COLO668 (cell line): Measurements from ENCODE around the gene TRIM61.
"Not testable (repeated sequence)": the region's sequence is repeated elsewhere in the genome, so short reads cannot be mapped to it uniquely, and the experiment has no call there.

Source experiments
- DNase-seq: peaks from one replicate; lab custom pipeline; 2025; ENCODE audit not compliant: unreplicated experiment; lab: John Stamatoyannopoulos, UW

TRIM61 gene

DNA sequence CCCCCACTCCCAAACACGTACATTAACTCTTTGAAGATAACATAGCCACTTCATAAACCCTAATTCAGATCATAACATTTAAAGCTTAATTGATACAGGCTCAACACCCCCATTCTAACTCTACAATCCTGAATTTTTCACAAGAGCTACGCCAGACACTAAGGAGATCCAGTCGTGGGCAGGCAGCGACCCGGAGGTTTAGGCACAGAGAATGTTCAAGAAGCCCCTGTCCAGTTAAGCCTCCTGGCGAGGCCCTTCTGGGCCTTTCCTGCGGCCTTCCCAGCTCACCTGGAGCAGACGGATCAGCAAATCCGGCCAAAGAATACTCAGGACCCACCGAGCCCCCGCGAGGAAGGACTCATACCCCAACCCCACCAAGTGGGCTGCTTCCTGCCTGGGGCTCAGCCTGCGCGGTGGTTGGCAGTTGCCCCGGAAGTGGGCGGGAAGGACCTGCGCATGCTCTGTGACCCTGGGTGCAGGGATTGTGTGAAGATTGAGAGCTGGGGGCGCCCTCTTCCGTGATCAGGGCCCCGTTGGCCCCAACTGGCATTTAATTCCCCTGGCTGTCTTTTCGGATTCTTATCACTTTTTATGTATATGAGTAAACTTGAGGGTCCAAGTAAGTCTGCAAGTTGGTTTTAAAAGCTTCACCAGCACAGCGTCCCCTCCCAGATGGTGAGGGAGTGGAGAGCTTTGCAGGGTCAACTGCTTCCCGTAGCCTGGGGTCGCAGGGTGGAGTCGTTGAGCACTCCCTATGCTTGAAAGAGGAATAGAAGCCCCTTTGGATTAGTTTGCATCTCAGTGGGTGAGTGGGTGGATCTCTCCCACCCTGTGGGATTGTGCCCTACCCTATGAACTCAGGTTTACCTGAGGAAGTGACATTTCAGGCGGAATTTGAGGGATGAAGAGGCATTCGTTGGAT is at the start of gene TRIM61:
TSS of gene TRIM61 (minus strand) at position 415 of the 922 bp plus-strand sequence. CDS start 7,655 bp downstream, outside the sequence.
- DNase-seq, result no peak

DNA sequence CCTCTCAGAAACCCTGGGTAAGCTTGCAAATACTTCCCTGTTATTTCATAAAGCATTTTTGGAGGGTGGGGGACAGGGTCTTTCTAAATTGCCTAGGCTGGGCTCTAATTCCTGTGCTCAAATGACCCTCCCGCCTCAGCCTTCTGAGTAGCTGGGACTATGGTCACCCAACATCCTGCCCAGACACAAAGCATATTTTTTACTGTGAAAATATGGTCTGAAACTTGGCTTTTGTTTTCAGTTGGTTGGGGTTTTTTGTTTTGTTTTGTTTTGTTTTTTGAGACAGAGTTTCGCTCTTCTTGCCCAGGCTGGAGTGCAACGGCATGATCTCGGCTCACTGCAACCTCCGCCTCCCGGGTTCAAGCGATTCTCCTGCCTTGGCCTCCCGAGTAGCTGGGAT is 48.3 kb upstream of the TRIM61 start:
- not testable (repeated sequence) for DNase-seq

DNA sequence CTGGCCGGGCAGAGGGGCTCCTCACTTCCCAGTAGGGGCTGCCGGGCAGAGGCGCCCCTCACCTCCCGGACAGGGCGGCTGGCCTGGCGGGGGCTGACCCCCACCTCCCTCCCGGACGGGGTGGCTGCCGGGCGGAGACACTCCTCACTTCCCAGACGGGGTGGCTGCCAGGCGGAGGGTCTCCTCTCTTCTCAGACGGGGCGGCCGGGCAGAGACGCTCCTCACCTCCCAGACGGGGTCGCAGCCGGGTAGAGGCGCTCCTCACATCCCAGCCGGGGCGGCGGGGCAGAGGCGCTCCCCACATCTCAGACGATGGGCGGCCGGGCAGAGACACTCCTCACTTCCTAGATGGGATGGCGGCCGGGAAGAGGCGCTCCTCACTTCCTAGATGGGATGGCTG is 42.5 kb upstream of the TRIM61 start:
- not testable (repeated sequence) for DNase-seq

DNA sequence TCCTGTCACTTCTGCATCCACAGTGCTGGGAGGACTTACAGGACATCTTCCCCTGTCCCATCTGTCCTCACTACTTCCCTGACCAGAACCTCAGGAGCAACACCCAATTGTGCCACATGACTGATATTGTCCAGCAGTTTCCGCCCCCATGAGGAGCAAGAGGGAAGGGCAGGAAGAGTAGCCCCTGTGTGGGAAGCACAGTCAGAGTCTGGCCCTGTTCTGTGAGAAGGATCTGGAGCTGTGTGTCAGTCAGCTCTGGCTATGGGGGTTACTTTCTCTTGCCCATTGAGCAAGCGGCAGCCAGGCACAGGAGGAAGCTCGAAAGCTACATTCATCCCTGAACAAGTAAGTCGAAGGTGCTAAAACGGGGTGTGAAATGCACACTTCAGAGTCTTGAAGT is 39.5 kb upstream of the TRIM61 start:
- DNase-seq, result no peak

DNA sequence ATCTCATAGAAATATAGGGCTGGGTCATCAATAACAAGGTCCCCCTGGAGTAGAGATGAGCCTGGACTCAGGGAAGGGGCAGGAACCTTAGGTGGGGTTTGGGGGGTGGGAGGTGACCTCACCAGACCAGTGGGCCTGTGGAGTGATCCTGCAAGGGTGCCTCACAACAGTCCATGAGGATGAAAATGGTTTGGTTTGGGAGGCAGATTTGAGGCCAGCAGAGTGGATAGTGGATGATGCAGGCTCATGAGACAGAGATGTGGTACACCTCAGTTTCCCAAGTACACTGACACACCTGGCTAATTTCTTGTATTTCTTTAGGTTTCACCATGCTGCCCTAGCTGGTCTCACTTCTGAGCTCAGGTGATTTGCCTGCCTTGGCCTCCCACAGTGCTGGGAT is 36.2 kb upstream of the TRIM61 start:
- no peak for DNase-seq

DNA sequence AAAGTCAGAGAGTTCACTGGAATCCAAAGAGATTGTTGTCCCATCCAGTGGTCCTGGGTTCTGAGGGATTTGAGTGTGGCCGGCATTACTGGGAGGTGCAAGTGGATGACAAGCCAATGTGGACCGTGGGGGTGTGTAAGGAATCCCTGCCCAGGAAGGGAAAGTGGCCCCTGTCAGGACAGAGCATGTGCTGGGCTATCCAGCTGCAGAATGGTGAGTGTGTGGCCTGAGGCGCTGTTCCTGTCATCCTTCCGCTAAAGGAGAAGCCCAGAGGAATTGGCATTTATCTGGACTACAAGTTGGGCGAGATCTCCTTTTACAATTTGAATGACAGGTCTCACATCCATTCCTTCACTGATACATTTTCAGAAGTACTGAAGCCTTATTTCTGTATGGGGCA is 33.9 kb upstream of the TRIM61 start:
- no peak for DNase-seq

DNA sequence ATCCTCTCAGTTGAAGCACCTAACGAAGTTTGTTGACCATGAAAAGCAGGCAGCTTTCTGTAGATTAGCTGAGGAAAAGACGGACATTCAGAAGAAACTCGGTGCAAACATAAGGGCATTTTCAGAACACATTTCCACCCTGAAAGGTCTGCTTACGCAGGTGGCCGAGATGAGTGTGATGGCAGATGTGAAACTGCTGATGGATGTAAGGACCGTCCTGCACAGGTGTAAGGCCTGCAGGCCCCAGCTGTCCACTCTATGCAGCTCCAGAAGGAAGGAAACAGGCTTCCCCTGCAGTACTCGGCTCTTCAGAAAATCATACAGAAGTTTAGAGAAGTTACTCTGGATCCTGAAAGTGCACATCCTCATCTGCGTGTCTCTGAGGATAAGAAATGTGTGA is 33.5 kb upstream of the TRIM61 start:
- DNase-seq, result no peak

DNA sequence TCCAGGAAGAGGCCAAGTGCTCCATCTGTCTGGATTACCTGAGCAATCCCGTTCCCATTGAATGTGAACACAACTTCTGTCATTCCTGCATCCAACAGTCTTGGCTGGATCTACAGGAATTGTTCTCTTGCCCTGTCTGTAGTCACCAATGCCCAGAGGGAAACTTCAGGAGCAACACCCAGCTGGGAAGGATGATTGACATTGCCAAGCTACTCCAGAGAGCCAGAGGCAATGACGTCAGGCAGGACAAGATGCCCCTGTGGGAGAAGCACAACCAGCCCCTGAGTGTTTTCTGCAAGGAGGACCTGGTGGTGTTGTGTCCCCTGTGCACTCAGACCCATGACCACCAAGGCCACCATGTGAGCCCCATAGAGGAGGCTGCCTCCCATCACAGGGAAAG is 33.0 kb upstream of the TRIM61 start:
- DNase-seq, result no peak

DNA sequence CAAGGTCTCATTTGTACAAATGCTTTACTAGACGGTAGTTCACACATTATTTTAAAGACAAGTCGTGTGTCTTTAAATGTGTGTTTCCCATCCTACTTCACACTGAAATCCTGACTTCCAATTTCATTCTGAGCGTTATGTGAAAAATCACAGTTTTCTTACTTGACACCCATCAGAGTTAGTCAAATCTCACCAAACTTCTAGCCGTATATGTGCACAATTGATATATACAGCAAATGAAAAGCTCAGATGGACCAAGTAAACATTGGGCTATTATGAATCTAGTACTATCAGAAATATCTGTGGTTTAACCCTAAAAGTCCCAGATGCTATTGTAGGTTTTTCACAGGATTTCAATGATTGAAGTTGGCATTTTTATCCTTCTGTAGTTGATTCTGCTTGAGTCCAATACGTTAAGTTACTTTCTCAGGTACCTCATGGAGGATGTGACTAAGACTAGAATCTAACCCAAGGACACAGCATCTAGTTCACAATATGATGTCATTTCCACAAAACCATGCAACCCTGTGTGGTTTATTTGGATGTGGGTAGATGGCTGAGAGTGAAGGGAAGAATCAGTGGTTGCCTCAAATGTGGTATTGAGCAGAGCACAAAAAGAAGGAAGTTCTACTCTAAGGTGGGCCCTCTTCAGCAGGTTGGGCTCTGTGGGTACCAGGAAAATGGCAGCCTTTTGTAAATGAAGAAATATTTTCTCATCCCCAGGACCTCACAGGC is 32.2 kb upstream of the TRIM61 start:
- DNase-seq, result no peak

DNA sequence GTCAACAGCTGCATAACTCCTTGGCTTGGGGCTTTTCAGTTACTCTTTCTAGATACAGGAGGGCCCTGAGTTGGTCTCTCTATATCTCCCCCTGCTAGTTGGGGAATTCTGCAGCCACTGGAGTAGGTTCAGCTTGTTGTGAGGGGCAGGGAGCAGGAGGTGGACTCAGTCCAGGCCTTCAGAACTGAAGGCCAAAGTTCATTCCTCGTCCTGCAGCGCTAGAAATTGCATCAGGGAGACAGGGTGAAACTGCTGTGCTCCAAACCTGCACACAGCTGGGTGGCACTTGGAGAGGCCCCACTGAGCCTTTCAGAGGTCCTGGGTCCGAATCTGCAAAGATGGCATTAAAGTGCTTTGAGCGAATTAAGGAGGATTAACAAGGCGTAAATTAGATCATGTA is 29.4 kb upstream of the TRIM61 start:
- DNase-seq, result no peak

DNA sequence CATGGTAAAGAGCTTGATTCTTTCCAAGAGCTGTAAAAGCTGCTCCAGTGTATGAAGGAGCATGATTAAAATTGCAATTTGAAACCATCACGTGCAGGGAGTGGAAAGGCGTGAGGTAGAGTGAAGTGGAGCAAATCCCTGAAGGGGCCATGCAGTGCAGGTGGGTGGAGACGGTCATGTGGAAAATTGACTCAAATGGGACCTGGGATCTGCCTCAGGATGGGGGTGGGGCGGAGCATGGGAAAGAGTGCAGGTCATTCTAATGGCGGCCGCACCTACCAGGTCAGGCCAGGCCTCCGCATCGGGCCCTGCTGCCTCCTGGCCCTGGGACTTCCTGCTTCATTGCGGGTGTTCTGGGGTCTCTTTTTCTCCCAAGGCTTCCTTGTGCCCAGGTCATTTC is 29.0 kb upstream of the TRIM61 start:
- no peak for DNase-seq

DNA sequence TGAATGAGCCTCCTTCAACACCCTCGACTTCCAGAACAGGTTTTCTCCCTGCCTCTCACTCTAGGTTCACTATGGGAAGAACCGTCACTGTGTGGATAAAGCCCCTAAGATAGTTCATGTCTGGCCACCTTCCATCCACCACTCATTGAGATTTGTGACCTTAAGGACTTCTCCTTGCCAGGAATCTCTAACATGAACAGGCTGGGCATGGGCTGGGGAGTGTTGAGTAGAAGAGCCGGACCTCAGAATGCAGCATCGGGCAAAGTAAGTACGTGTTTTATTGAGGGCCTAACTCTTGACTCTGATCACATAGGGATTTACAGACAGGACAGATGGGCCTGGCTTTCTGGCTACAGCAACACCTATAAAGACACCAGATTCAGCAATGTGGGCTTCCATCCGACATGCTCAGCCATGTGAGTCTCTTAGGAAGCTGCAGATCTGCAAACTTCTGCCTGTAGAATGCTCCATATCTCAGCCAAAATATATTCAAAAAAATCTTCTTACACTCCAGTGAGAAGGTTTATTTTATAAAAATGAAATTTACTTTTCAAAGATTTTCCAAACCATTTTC is 28.0 kb upstream of the TRIM61 start:
- DNase-seq, result no peak

DNA sequence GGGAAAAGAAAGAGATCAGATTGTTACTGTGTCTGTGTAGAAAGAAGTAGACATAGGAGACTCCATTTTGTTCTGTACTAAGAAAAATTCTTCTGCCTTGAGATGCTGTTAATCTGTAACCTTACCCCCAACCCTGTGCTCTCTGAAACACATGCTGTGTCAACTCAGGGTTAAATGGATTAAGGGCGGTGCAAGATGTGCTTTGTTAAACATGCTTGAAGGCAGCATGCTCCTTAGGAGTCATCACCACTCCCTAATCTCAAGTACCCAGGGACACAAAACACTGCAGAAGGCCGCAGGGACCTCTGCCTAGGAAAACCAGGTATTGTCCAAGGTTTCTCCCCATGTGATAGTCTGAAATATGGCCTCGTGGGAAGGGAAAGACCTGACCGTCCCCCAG is 24.5 kb upstream of the TRIM61 start:
- not testable (repeated sequence) for DNase-seq

DNA sequence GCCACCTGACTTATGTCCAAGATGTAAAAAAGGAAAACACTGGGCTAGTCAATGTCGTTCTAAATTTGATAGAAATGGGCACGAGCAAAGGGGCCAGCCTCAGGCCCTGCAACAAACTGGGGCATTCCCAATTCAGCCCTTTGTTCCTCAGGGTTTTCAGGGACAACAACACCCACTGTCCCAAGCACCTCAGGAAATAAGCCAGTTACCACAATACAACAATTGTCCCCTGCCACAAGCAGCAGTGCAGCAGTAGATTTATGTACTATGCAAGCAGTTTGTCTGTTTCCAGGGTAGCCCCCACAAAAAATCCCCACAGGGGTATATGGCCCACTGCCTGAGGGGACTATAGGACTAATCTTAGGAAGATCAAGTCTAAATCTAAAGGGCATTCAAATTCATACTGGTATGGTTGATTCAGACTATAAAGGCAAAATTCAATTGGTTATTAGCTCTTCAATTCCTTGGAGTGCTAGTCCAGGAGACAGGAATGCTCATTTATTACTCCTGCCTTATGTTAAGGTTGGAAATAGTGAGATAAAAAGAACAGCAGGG is 21.1 kb upstream of the TRIM61 start:
- DNase-seq, result not testable (repeated sequence)

DNA sequence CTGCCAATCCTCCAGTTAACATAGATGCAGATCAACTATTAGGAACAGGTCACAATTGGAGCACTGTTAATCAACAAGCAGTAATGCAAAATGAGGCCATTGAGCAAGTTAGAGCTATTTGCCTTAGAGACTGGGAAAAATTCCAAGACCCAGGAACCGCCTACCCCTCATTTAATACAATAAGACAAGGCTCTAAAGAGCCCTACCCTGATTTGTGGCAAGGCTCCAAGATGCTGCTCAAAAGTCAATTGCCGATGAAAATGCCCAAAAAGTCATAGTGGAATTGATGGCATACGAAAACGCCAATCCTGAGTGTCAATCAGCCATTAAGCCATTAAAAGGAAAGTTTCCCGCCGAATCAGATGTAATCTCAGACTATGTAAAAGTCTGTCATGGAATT is 20.5 kb upstream of the TRIM61 start:
- DNase-seq, result no peak

DNA sequence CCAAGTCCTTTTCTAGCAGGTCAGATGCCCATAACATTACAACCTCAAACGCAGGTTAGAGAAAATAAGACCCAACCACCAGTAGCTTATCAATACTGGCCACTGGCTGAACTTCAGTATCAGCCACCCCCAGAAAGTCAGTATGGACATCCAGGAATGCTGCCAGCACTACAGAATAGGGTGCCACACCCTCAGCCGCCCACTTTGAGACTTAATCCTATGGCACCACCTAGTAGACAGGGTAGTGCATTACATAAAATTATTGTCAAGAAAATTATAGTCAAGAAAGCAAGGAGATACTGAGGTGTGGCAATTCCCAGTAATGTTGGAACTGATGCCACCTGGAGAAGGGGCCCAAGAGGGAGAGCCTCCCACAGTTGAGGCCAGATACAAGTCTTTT is 19.9 kb upstream of the TRIM61 start:
- DNase-seq, result no peak

DNA sequence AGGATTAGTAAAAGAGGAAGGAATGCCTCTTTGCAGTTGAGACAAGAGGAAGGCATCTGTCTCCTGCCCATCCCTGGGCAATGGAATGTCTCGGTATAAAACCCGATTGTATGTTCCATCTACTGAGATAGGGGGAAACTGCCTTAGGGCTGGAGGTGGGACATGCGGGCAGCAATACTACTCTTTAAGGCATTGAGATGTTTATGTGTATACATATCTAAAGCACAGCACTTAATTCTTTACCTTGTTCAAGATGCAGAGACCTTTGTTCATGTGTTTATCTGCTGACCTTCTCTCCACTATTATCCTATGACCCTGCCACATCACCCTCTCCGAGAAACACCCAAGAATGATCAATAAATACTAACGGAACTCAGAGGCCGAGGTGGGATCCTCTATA is 18.7 kb upstream of the TRIM61 start:
- not testable (repeated sequence) for DNase-seq

DNA sequence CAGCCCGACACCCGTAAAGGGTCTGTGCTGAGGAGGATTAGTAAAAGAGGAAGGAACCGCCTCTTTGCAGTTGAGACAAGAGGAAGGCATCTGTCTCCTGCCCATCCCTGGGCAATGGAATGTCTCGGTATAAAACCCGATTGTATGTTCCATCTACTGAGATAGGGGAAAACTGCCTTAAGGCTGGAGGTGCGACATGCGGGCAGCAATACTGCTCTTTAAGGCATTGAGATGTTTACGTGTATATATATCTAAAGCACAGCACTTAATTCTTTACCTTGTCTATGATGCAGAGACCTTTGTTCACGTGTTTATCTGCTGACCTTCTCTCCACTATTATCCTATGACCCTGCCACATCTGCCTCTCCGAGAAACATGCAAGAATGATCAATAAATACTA is 13.3 kb upstream of the TRIM61 start:
- not testable (repeated sequence) for DNase-seq

DNA sequence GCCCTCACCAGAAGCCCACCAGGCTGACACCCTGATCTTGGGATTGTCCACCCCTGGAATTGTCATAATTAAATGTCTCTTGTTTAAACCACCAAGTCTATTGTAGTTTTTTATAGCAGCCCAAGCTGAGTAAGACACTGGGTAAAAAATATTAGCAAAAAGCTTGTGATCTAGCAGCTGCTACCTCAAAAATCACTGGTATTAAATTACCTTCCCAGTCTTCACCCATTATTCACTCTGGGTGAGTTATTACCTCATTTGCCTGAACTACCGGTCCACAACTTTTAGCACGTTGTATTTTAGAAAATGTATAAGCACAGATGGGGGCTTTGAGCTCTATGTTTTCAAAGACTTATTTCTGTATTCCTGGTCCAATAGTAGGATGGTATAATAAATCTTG is 12.0 kb upstream of the TRIM61 start:
- no peak for DNase-seq

DNA sequence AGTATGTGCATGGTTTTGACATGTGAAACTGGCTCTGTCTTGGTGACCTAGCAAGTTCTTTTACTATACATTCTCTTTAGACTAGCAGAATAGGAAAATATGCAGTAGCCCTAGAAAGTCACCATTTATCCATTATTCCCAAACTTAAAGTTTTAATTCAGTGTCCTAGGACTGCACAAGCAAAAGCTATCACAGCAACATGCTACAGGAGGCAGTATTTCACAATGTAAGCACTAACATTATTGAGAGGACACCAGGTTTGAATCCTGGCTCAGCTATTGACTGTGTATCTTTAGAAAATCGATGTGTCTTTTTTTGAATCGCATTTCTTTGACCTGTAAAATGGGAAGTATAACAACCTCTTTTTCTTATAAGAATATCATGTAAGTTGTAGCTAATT is 5.5 kb downstream of the TRIM61 start:
- not testable (repeated sequence) for DNase-seq

DNA sequence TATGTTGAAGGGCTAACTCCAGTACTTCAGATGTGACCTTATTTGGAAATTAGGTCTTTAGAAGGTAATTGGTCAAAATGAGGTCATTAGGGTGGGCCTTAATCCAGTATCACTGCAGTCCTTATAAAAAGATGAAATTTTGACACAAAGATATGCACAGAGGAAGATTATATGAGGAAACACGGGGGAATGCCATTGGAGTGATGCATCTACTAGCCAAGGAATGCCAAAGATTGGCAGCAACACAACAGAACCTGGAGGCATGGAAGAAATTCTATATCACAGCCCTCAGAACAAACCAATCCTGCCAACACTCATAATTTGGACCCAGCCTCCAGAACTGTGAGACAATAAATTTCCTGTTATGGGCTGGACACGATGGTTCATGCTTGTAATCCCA is 17.6 kb downstream of the TRIM61 start:
- DNase-seq, result no peak

DNA sequence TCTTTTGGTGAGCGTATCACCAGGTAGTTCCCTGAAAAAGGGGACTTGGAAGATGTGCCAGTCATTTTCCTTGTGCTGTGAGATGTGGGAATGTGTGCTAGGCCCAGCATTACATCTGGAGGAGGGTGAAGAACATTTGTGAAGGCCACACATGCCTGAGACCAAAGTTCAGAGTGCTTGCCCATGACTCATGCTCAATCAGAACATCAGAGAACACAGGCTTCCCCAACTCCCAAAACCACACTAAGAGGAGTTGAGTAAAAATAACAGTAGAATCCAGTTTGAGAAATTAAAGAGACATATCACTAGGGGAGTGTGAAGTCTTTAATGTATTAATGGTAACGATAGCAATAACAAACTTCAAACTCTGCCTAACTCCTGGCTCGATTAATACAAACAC is 18.0 kb downstream of the TRIM61 start:
- DNase-seq, result not testable (repeated sequence)
